Kidney epithelial cell (primary cell): ENCODE measurements around the gene ARID5B. TPM values are rescaled to one million over a fixed set of nuclear protein-coding genes. Genes with fewer than 3 reads are reported as not detected.

Source experiments
- DNase-seq: peaks from one replicate; pipeline ENCODE4 v3.0.0-alpha.2; 2010; ENCODE audit warnings: low read depth
- H3K27me3 ChIP-seq: 2 replicates; pipeline ENCODE4 v1.6.0; 2011; ENCODE audit warnings: low read length; ENCODE audit not compliant: control insufficient read depth, insufficient read depth
- H3K36me3 ChIP-seq: 2 replicates; pipeline ENCODE4 v1.5.1; 2011; ENCODE audit warnings: low read length; ENCODE audit not compliant: control insufficient read depth, insufficient read depth
- H3K4me3 ChIP-seq: 2 replicates; pipeline ENCODE4 v1.5.1; 2011; ENCODE audit warnings: low read depth, mild to moderate bottlenecking, control low read depth, low read length
- CTCF ChIP-seq: IDR thresholded peaks from 2 replicates; pipeline ENCODE4 v1.5.1; 2011; ENCODE audit warnings: mild to moderate bottlenecking, moderate library complexity, low read length, control low read depth, inconsistent platforms; ENCODE audit not compliant: insufficient read depth, poor library complexity, severe bottlenecking
- total RNA-seq: library from RNA; depleted of rRNA; stranded (reverse); fragments of >200 nt; gene quantifications from 2 replicates; pipeline ENCODE4 v1.2.3, GENCODE V29; 2015

Gene ARID5B
- total RNA-seq, 1 donor from 2014 or later, result 11.6 TPM

GRCh38 chr10:61935077-61935476, 33.6 kb downstream of the ARID5B start:
- Histone ChIP-seq H3K4me3 (no peak overlapping the region), H3K27me3 (no peaks in the 10 kb centered on the region), H3K36me3 (no peaks in the 10 kb centered on the region)
- no peak for TF ChIP-seq CTCF
- DNase-seq, result no peak

- TF ChIP-seq CTCF, result no peak
- Histone ChIP-seq H3K27me3 (no peaks in the 10 kb centered on the region), H3K36me3 (no peaks in the 10 kb centered on the region), H3K4me3 (no peak overlapping the region)
- no peak for DNase-seq
Measured at GRCh38 chr10:61936770-61937169, 35.3 kb downstream of the ARID5B start.

GRCh38 chr10:61937631-61938351, 36.3 kb downstream of the ARID5B start:
- no peak for DNase-seq
- Histone ChIP-seq H3K36me3 (no peaks in the 10 kb centered on the region), H3K27me3 (no peaks in the 10 kb centered on the region), H3K4me3 (no peak overlapping the region)
- no peak for TF ChIP-seq CTCF

- Histone ChIP-seq H3K27me3 (no peaks in the 10 kb centered on the region), H3K4me3 (no peak overlapping the region), H3K36me3 (no peaks in the 10 kb centered on the region)
- no peak for TF ChIP-seq CTCF
- no peak for DNase-seq
Measured at GRCh38 chr10:61939902-61940301, 38.4 kb downstream of the ARID5B start.

GRCh38 chr10:61941202-61941681, 39.7 kb downstream of the ARID5B start:
- H3K36me3 ChIP-seq, result no peaks in the 10 kb centered on the region
- no peak for DNase-seq
- no peaks in the 10 kb centered on the region for H3K27me3 ChIP-seq
- TF ChIP-seq CTCF, result no peak
- H3K4me3 ChIP-seq, result no peak overlapping the region
